PC-3 (cell line): ENCODE results near the gene TRIP12.

Experiments used
- EZH2 ChIP-seq: fragments of 300-600 bp; sonication (generic); IDR thresholded peaks from one replicate; pipeline ENCODE4 v1.6.1; 2017; ENCODE audit warnings: antibody characterized with exemption, mild to moderate bottlenecking, low read length; ENCODE audit not compliant: unreplicated experiment
- EZH2phosphoT487 ChIP-seq: fragments of 300-600 bp; sonication (generic); IDR thresholded peaks from 2 replicates; pipeline ENCODE4 v1.6.1; 2018; ENCODE audit warnings: mild to moderate bottlenecking, antibody characterized with exemption, low read length, borderline replicate concordance
- TF ChIP-seq, protein P1 (sequence below): fragments of 300-600 bp; sonication (generic); conservative IDR thresholded peaks from 2 replicates; pipeline ENCODE4 v1.5.1; 2017; ENCODE audit warnings: antibody characterized with exemption, low read depth, mild to moderate bottlenecking, low read length

- no peak for TF ChIP-seq EZH2
- TF ChIP-seq, protein P1, sequence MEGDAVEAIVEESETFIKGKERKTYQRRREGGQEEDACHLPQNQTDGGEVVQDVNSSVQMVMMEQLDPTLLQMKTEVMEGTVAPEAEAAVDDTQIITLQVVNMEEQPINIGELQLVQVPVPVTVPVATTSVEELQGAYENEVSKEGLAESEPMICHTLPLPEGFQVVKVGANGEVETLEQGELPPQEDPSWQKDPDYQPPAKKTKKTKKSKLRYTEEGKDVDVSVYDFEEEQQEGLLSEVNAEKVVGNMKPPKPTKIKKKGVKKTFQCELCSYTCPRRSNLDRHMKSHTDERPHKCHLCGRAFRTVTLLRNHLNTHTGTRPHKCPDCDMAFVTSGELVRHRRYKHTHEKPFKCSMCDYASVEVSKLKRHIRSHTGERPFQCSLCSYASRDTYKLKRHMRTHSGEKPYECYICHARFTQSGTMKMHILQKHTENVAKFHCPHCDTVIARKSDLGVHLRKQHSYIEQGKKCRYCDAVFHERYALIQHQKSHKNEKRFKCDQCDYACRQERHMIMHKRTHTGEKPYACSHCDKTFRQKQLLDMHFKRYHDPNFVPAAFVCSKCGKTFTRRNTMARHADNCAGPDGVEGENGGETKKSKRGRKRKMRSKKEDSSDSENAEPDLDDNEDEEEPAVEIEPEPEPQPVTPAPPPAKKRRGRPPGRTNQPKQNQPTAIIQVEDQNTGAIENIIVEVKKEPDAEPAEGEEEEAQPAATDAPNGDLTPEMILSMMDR: peak; percentile 87
- no peak for TF ChIP-seq EZH2phosphoT487
Observed at GRCh38 chr2:229715895-229716507, 205.8 kb downstream of the TRIP12 start.
